ENCODE results near the gene ZSCAN5A. TPM values are rescaled to one million over a fixed set of nuclear protein-coding genes. Genes with fewer than 3 reads are reported as not detected.

The ZSCAN5A gene
- total and polyA plus RNA-seq, 2 donors (not counting 1 experiment from before 2014, with no cell fraction given): 5.2 to 24.8 TPM

- WGBS (ENCODE audit: insufficient coverage): 85% methylated on average over 3 of the region's 9 CpGs
- TF ChIP-seq, protein P1, sequence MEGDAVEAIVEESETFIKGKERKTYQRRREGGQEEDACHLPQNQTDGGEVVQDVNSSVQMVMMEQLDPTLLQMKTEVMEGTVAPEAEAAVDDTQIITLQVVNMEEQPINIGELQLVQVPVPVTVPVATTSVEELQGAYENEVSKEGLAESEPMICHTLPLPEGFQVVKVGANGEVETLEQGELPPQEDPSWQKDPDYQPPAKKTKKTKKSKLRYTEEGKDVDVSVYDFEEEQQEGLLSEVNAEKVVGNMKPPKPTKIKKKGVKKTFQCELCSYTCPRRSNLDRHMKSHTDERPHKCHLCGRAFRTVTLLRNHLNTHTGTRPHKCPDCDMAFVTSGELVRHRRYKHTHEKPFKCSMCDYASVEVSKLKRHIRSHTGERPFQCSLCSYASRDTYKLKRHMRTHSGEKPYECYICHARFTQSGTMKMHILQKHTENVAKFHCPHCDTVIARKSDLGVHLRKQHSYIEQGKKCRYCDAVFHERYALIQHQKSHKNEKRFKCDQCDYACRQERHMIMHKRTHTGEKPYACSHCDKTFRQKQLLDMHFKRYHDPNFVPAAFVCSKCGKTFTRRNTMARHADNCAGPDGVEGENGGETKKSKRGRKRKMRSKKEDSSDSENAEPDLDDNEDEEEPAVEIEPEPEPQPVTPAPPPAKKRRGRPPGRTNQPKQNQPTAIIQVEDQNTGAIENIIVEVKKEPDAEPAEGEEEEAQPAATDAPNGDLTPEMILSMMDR (IDR thresholded peaks at IDR 0.05): no peak
- TF ChIP-seq EZH2 (IDR thresholded peaks at IDR 0.05; ENCODE audit: borderline replicate concordance, insufficient read depth, low read depth, low read length, poor library complexity, severe bottlenecking): no peak
- ChIA-PET POLR2A (no interaction called here), CTCF (no interaction called here)
- H3K27me3 Mint-ChIP-seq: no peaks in the 10 kb centered on the region
- H3K4me2 ChIP-seq (replicated peaks; ENCODE audit: low read depth, low read length, poor library complexity, severe bottlenecking): no peak overlapping the region
- no peak overlapping the region for H3K4me3 ChIP-seq (ENCODE audit: control extremely low read depth in 1 of 5, extremely low read depth in 1 of 5, insufficient read depth in 1 of 5, low read depth in 2 of 5, low read length in 4 of 5)
- no peak for ATAC-seq (ENCODE audit: low read depth)
- H3K36me3 ChIP-seq (replicated peaks in 1 of 2; ENCODE audit: control extremely low read depth in 1 of 2, control insufficient read depth in 1 of 2, extremely low read depth in 1 of 2, insufficient read depth in 2 of 2, low read length in 1 of 2): peaks cover 0 to 7% of the 10 kb centered on the region in 2 experiments
- H3K27me3 ChIP-seq (replicated peaks in 1 of 4; ENCODE audit: control extremely low read depth in 1 of 4, control insufficient read depth in 3 of 4, insufficient read depth in 4 of 4, low read length in 3 of 4): no peaks in the 10 kb centered on the region
- H3K79me2 ChIP-seq (ENCODE audit: control insufficient read depth, insufficient read depth, low read length): no peaks in the 10 kb centered on the region
- no peaks in the 10 kb centered on the region for H4K20me1 ChIP-seq (ENCODE audit: control insufficient read depth, insufficient read depth, low read length, poor library complexity, severe bottlenecking)
- no peak overlapping the region for H3K27ac ChIP-seq (ENCODE audit: low read length in 2 of 2)
- H2AFZ ChIP-seq (ENCODE audit: insufficient read depth, low read depth, low read length, poor library complexity, severe bottlenecking): no peak overlapping the region
- peaks cover 7% of the 10 kb centered on the region for H3K4me1 Mint-ChIP-seq
- H3K4me3 Mint-ChIP-seq: no peak overlapping the region
- no peak overlapping the region for H3K27ac Mint-ChIP-seq
- DNase-seq: no peak
- H3K4me1 ChIP-seq (ENCODE audit: control insufficient read depth in 2 of 2, insufficient read depth in 2 of 2, low read length in 2 of 2): no peaks in the 10 kb centered on the region
- H3K9ac ChIP-seq (ENCODE audit: low read length): no peak overlapping the region
- intact Hi-C loops (cut with micrococcal nuclease): no loop called here
- H3K9me3 Mint-ChIP-seq (ENCODE audit: insufficient read depth): no peaks in the 10 kb centered on the region
- no peaks in the 10 kb centered on the region for H3K9me3 ChIP-seq (ENCODE audit: control extremely low read depth in 1 of 3, control insufficient read depth in 2 of 3, insufficient read depth in 1 of 3, low read length in 2 of 3)
Observed at GRCh38 chr19:56301886-56302620, 12.6 kb downstream of the ZSCAN5A start.

DNA sequence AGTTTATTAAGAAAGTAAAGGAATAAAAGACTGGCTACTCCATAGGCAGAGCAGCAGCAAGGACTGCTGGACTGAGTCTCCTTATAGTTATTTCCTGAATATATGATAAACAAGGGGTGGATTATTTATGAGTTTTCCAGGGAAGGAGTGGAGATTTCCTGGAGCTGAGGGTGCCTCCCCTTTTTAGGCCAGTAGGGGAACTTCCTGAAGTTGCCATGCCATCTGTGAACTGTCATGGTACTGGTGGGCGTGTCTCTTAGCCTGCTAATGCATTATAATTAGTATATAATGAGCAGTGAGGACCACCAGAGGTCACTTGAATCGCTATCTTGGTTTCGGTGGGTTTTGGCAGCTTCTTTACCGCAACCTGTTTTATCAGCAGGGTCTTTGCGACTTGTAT lies 13.5 kb downstream of the ZSCAN5A start:
- no peaks in the 10 kb centered on the region for H3K9me3 ChIP-seq (ENCODE audit: control extremely low read depth in 1 of 3, control insufficient read depth in 2 of 3, insufficient read depth in 1 of 3, low read length in 2 of 3)
- no peak for ATAC-seq (ENCODE audit: low read depth)
- no peak overlapping the region for H3K27ac Mint-ChIP-seq
- ChIA-PET CTCF (no interaction called here), POLR2A (no interaction called here)
- peaks cover 0 to 7% of the 10 kb centered on the region in 2 experiments for H3K36me3 ChIP-seq (replicated peaks in 1 of 2; ENCODE audit: control extremely low read depth in 1 of 2, control insufficient read depth in 1 of 2, extremely low read depth in 1 of 2, insufficient read depth in 2 of 2, low read length in 1 of 2)
- no peak overlapping the region for H3K9ac ChIP-seq (ENCODE audit: low read length)
- peaks cover 7% of the 10 kb centered on the region for H3K4me1 Mint-ChIP-seq
- no peak for TF ChIP-seq EZH2 (IDR thresholded peaks at IDR 0.05; ENCODE audit: borderline replicate concordance, insufficient read depth, low read depth, low read length, poor library complexity, severe bottlenecking)
- TF ChIP-seq, protein P1 (IDR thresholded peaks at IDR 0.05): no peak
- H3K79me2 ChIP-seq (ENCODE audit: control insufficient read depth, insufficient read depth, low read length): no peaks in the 10 kb centered on the region
- H3K27ac ChIP-seq (ENCODE audit: low read length in 2 of 2): no peak overlapping the region
- no peak overlapping the region for H2AFZ ChIP-seq (ENCODE audit: insufficient read depth, low read depth, low read length, poor library complexity, severe bottlenecking)
- no peak for DNase-seq
- intact Hi-C loops (cut with micrococcal nuclease): no loop called here
- H3K9me3 Mint-ChIP-seq (ENCODE audit: insufficient read depth): no peaks in the 10 kb centered on the region
- no peaks in the 10 kb centered on the region for H4K20me1 ChIP-seq (ENCODE audit: control insufficient read depth, insufficient read depth, low read length, poor library complexity, severe bottlenecking)
- no peaks in the 10 kb centered on the region for H3K27me3 Mint-ChIP-seq
- no peak overlapping the region for H3K4me2 ChIP-seq (replicated peaks; ENCODE audit: low read depth, low read length, poor library complexity, severe bottlenecking)
- no peaks in the 10 kb centered on the region for H3K27me3 ChIP-seq (replicated peaks in 1 of 4; ENCODE audit: control extremely low read depth in 1 of 4, control insufficient read depth in 3 of 4, insufficient read depth in 4 of 4, low read length in 3 of 4)
- no peak overlapping the region for H3K4me3 Mint-ChIP-seq
- H3K4me1 ChIP-seq (ENCODE audit: control insufficient read depth in 2 of 2, insufficient read depth in 2 of 2, low read length in 2 of 2): no peaks in the 10 kb centered on the region
- H3K4me3 ChIP-seq (ENCODE audit: control extremely low read depth in 1 of 5, extremely low read depth in 1 of 5, insufficient read depth in 1 of 5, low read depth in 2 of 5, low read length in 4 of 5): no peak overlapping the region
- WGBS (ENCODE audit: insufficient coverage): 85% methylated on average over 4 of the region's 5 CpGs

Measured in B cell (primary cell).